ENCODE measurements around the gene THOP1.

- TF ChIP-seq CTCF (conservative IDR thresholded peaks at IDR 0.05; ENCODE audit: low read depth, low read length) = no peak
- no peak for TF ChIP-seq EZH2 (IDR thresholded peaks at IDR 0.05; ENCODE audit: low read length, unreplicated experiment)
Observed at GRCh38 chr19:2853015-2853606, 67.8 kb downstream of the THOP1 start.
